HEK293 (cell line): Measurements from ENCODE around the gene DSCAM.
A peak's percentile ranks its signal among the peaks of the same experiment; 100 is the strongest.

Experiments used
- CTCF ChIA-PET: fragments of 350-600 bp; formaldehyde crosslinking; extraction: SDS; loops from one replicate; lab custom pipeline; 2021; ENCODE audit warnings: antibody characterized with exemption; lab: Yijun Ruan, JAX
- POLR2A ChIA-PET: fragments of 300-600 bp; formaldehyde crosslinking; extraction: SDS; loops from one replicate; lab custom pipeline; 2020; ENCODE audit warnings: antibody characterized with exemption, inconsistent platforms; lab: Yijun Ruan, JAX
- H3K27ac ChIP-seq: fragments of 200-500 bp; sonication (Bioruptor generic); 2 replicates; pipeline ENCODE4 v1.5.1; 2014; ENCODE audit warnings: low read depth, low read length, control low read depth, inconsistent platforms; ENCODE audit errors: extremely low read depth
- H3K36me3 ChIP-seq, 2 experiments: fragments of 200-500 bp in 1 of 2; sonication (Bioruptor generic) in 1 of 2; 1 replicate in 1 of 2; 2 replicates in 1 of 2; pipeline ENCODE4 v1.5.1; 2014 to 2017; ENCODE audit warnings: inconsistent platforms in 2 of 2, low read length in 2 of 2; ENCODE audit not compliant: control insufficient read depth in 2 of 2, insufficient read depth in 1 of 2
- H3K4me1 ChIP-seq: fragments of 200-500 bp; sonication (Bioruptor generic); 2 replicates; pipeline ENCODE4 v1.5.1; 2014; ENCODE audit warnings: mild to moderate bottlenecking, low read length, inconsistent platforms; ENCODE audit not compliant: control insufficient read depth, insufficient read depth
- H3K4me3 ChIP-seq: 2 replicates; pipeline ENCODE4 v1.5.1; 2011; ENCODE audit warnings: low read depth, mild to moderate bottlenecking, control low read depth, low read length, moderate library complexity
- H3K9me3 ChIP-seq: fragments of 200-500 bp; sonication (Bioruptor generic); 2 replicates; pipeline ENCODE4 v1.5.1; 2014; ENCODE audit warnings: low read depth, low read length, inconsistent platforms; ENCODE audit not compliant: control insufficient read depth, insufficient read depth
- BCL11A ChIP-seq: fragments of 450-650 bp; formaldehyde crosslinking; IDR thresholded peaks from 2 replicates; pipeline ENCODE4 v1.5.1; 2016; ENCODE audit warnings: low read depth, missing biosample characterization, missing genetic modification characterization
- KLF16 ChIP-seq: fragments of 450-650 bp; formaldehyde crosslinking; IDR thresholded peaks from 2 replicates; pipeline ENCODE4 v1.5.1; 2017; ENCODE audit warnings: missing biosample characterization, missing genetic modification characterization
- MEIS1 ChIP-seq: sonication (generic); formaldehyde crosslinking; IDR thresholded peaks from 2 replicates; pipeline ENCODE4 v1.8.1; 2022; ENCODE audit warnings: missing genetic modification reagents, mild to moderate bottlenecking, borderline replicate concordance
- RBAK ChIP-seq: fragments of 450-650 bp; formaldehyde crosslinking; IDR thresholded peaks from 2 replicates; pipeline ENCODE4 v1.5.1; 2016; ENCODE audit warnings: missing biosample characterization, missing genetic modification characterization
- SETDB1 ChIP-seq: IDR thresholded peaks from one replicate; pipeline ENCODE4 v1.6.1; 2017; ENCODE audit warnings: mild to moderate bottlenecking, low read length, moderate library complexity, mixed read lengths; ENCODE audit not compliant: insufficient read length
- ZFP37 ChIP-seq: fragments of 450-650 bp; formaldehyde crosslinking; IDR thresholded peaks from 2 replicates; pipeline ENCODE4 v1.5.1; 2016; ENCODE audit warnings: missing biosample characterization, missing genetic modification characterization
- ZNF140 ChIP-seq: fragments of 450-650 bp; formaldehyde crosslinking; IDR thresholded peaks from 2 replicates; pipeline ENCODE4 v1.5.1; 2016; ENCODE audit warnings: missing biosample characterization, missing genetic modification characterization
- ZNF433 ChIP-seq: fragments of 450-650 bp; formaldehyde crosslinking; IDR thresholded peaks from 2 replicates; pipeline ENCODE4 v1.5.1; 2016; ENCODE audit warnings: missing biosample characterization, missing genetic modification characterization, low read depth
- ZNF473 ChIP-seq: fragments of 450-650 bp; formaldehyde crosslinking; IDR thresholded peaks from 2 replicates; pipeline ENCODE4 v1.5.1; 2017; ENCODE audit warnings: missing biosample characterization, missing genetic modification characterization
- ZNF510 ChIP-seq: fragments of 450-650 bp; formaldehyde crosslinking; IDR thresholded peaks from 2 replicates; pipeline ENCODE4 v1.5.1; 2018; ENCODE audit warnings: mild to moderate bottlenecking, missing genetic modification characterization, missing biosample characterization; ENCODE audit not compliant: insufficient replicate concordance
- ZNF530 ChIP-seq: fragments of 450-650 bp; formaldehyde crosslinking; IDR thresholded peaks from 2 replicates; pipeline ENCODE4 v1.5.1; 2016; ENCODE audit warnings: low read depth, missing biosample characterization, missing genetic modification characterization
- ZNF629 ChIP-seq: fragments of 450-650 bp; formaldehyde crosslinking; IDR thresholded peaks from 2 replicates; pipeline ENCODE4 v1.5.1; 2017; ENCODE audit warnings: missing biosample characterization, missing genetic modification characterization
- ZNF76 ChIP-seq: fragments of 450-650 bp; formaldehyde crosslinking; IDR thresholded peaks from 2 replicates; pipeline ENCODE4; 2016; ENCODE audit warnings: low read depth, missing biosample characterization, missing genetic modification characterization, borderline replicate concordance
- ZNF785 ChIP-seq: fragments of 450-650 bp; formaldehyde crosslinking; IDR thresholded peaks from 2 replicates; pipeline ENCODE4 v1.5.1; 2016; ENCODE audit warnings: missing biosample characterization, missing genetic modification characterization
- TF ChIP-seq, protein P1 (sequence below): fragments of 450-650 bp; formaldehyde crosslinking; IDR thresholded peaks from 2 replicates; pipeline ENCODE4 v1.5.1; 2016; ENCODE audit warnings: missing biosample characterization, missing genetic modification characterization, low read depth
- TF ChIP-seq, protein P2 (sequence below): fragments of 450-650 bp; formaldehyde crosslinking; IDR thresholded peaks from 2 replicates; pipeline ENCODE4; 2016; ENCODE audit warnings: missing biosample characterization, missing genetic modification characterization
- TF ChIP-seq, protein P3 (sequence below): fragments of 450-650 bp; formaldehyde crosslinking; IDR thresholded peaks from 2 replicates; pipeline ENCODE4 v1.5.1; 2016; ENCODE audit warnings: missing biosample characterization, missing genetic modification characterization, borderline replicate concordance

DSCAM gene

DNA sequence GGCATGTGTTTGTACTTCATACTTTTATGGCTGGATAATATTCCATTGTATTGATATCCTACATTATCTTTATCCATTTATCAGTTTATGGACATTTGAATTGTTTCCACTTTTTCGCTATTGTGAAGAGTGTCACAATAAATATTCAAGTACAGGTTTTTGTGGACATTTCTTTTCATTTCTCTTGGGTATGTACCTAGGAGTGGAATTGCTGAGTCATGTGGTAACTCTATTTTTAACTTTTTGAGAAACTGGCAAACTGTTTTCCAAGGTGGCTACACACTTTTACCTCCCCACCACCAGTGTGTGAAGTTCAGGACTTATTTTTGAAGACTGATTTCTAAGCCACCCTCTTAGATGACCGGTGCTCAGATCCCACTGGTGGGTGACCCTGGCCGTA lies 39.0 kb upstream of the DSCAM start:
- no peak overlapping the region for H3K27ac ChIP-seq
- H3K4me3 ChIP-seq = no peak overlapping the region
- H3K4me1 ChIP-seq = no peaks in the 10 kb centered on the region
- TF ChIP-seq RBAK (tag by site-specific recombination) = no peak
- TF ChIP-seq ZNF140 (tag by site-specific recombination) = peak; percentile 27; the same call in 1 of the 2 replicates
- TF ChIP-seq ZNF530 (tag by site-specific recombination) = no peak
- no peak for TF ChIP-seq ZNF473 (tag by site-specific recombination)
- TF ChIP-seq, all 188 proteins: peak for 1
- Histone ChIP-seq H3K9me3 (no peaks in the 10 kb centered on the region), H3K36me3 (no peaks in the 10 kb centered on the region)
- CTCF ChIA-PET = no interaction called here
- POLR2A ChIA-PET = no interaction called here

DNA sequence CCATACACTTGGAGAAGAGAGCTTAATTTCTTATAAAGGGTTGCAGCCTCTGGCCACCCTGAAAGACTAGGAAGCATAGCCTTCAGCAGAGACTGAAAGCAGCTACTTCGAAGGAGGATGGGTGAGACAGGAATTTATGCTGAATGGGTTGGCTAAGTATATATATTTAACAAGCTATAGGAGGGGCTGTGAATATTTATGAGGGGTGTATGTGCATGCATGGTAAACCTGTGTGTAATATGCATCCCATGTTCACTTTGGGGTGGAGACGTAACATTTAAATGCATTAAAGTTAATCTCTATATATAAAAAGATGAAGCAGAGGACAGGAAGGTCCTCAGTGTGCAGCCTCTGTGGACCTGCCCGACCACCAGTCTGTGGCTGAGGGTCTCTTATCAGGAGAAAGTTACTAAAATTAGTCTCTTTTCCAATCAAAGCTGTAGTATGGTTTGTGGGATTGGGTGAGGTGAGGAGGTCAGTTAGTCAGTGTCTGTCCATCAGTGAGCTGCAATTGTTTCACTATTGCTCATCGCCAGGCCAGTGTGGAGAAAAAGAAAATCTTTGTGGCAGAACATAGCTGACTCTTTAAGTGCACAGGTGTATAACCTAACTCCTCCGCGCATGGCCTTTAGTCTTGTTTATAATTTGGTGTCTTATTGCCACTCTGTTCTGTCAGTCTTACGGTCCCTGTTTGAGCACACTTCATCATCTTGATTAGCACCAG lies 35.4 kb upstream of the DSCAM start:
- H3K4me3 ChIP-seq = no peak overlapping the region
- CTCF ChIA-PET = interaction anchor here (0.5 to 1.2 kb wide), 3 partner anchors 9 to 532 kb away, joined by 3 to 4 read pairs (median 3); no protein-coding TSS in a partner anchor
- TF ChIP-seq ZNF433 (tag by site-specific recombination) (no peak), ZNF76 (tag by site-specific recombination) (no peak), ZNF510 (no peak)
- TF ChIP-seq, all 188 proteins: peak for 0
- no peaks in the 10 kb centered on the region for H3K9me3 ChIP-seq
- H3K27ac ChIP-seq = no peak overlapping the region
- no peaks in the 10 kb centered on the region for H3K36me3 ChIP-seq
- POLR2A ChIA-PET = no interaction called here
- no peaks in the 10 kb centered on the region for H3K4me1 ChIP-seq

DNA sequence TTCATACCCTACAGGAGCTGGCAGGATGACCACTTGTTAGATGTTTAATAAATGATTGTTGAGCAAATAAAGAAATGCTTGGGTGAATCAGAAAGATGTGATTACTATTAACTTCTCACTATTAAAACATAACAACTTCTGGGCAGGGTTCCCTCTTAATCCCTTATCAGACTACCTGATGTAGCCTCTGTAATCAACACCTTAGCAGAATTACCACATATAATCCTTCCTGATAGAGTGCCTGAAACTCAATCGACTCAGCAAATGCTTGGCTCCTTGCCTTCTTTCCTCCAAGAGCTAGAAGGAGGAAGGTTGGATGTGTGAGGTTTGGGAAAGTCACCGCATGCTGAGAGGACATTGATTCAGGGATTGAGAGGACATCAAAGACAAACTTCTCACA lies 34.8 kb upstream of the DSCAM start:
- ChIA-PET POLR2A (no interaction called here), CTCF (interaction anchor here (0.6 to 1.2 kb wide), 2 partner anchors 10 to 532 kb away, joined by 3 read pairs; no protein-coding TSS in a partner anchor)
- H3K27ac ChIP-seq = no peak overlapping the region
- H3K9me3 ChIP-seq = no peaks in the 10 kb centered on the region
- no peaks in the 10 kb centered on the region for H3K36me3 ChIP-seq
- TF ChIP-seq ZFP37 (tag by site-specific recombination) (no peak), ZNF629 (tag by site-specific recombination) (no peak), KLF16 (no peak), BCL11A (no peak), MEIS1 (CRISPR knock-in tag) (no peak), ZNF785 (tag by site-specific recombination) (no peak)
- TF ChIP-seq, protein P1, sequence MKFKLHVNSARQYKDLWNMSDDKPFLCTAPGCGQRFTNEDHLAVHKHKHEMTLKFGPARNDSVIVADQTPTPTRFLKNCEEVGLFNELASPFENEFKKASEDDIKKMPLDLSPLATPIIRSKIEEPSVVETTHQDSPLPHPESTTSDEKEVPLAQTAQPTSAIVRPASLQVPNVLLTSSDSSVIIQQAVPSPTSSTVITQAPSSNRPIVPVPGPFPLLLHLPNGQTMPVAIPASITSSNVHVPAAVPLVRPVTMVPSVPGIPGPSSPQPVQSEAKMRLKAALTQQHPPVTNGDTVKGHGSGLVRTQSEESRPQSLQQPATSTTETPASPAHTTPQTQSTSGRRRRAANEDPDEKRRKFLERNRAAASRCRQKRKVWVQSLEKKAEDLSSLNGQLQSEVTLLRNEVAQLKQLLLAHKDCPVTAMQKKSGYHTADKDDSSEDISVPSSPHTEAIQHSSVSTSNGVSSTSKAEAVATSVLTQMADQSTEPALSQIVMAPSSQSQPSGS (tag by site-specific recombination) = no peak
- TF ChIP-seq, protein P2, sequence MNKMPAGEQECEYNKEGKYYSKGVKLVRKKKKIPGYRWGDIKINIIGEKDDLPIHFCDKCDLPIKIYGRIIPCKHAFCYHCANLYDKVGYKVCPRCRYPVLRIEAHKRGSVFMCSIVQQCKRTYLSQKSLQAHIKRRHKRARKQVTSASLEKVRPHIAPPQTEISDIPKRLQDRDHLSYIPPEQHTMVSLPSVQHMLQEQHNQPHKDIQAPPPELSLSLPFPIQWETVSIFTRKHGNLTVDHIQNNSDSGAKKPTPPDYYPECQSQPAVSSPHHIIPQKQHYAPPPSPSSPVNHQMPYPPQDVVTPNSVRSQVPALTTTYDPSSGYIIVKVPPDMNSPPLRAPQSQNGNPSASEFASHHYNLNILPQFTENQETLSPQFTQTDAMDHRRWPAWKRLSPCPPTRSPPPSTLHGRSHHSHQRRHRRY = no peak
- no peaks in the 10 kb centered on the region for H3K4me1 ChIP-seq
- no peak overlapping the region for H3K4me3 ChIP-seq

DNA sequence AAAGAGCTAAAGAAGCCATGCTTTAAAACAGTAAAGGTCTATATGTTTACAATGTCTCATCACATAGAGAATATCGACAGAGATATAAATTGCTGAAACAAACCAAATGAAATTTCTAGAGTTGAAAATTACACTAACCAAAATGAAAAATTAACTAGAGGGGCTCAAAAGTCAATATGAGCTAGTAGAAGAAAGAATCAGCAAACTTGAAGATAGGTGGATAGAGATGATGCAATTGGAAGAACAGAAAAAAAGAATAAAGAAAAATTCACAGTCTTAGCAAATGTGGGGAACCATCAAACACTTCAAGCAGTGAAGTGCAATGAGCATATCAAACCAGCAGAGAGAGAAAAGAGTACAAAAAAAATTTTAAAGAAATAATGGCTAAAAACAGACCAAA lies 24.1 kb upstream of the DSCAM start:
- Histone ChIP-seq H3K9me3 (no peaks in the 10 kb centered on the region), H3K27ac (no peak overlapping the region), H3K4me1 (no peaks in the 10 kb centered on the region), H3K36me3 (no peaks in the 10 kb centered on the region), H3K4me3 (no peak overlapping the region)
- TF ChIP-seq, protein P3, sequence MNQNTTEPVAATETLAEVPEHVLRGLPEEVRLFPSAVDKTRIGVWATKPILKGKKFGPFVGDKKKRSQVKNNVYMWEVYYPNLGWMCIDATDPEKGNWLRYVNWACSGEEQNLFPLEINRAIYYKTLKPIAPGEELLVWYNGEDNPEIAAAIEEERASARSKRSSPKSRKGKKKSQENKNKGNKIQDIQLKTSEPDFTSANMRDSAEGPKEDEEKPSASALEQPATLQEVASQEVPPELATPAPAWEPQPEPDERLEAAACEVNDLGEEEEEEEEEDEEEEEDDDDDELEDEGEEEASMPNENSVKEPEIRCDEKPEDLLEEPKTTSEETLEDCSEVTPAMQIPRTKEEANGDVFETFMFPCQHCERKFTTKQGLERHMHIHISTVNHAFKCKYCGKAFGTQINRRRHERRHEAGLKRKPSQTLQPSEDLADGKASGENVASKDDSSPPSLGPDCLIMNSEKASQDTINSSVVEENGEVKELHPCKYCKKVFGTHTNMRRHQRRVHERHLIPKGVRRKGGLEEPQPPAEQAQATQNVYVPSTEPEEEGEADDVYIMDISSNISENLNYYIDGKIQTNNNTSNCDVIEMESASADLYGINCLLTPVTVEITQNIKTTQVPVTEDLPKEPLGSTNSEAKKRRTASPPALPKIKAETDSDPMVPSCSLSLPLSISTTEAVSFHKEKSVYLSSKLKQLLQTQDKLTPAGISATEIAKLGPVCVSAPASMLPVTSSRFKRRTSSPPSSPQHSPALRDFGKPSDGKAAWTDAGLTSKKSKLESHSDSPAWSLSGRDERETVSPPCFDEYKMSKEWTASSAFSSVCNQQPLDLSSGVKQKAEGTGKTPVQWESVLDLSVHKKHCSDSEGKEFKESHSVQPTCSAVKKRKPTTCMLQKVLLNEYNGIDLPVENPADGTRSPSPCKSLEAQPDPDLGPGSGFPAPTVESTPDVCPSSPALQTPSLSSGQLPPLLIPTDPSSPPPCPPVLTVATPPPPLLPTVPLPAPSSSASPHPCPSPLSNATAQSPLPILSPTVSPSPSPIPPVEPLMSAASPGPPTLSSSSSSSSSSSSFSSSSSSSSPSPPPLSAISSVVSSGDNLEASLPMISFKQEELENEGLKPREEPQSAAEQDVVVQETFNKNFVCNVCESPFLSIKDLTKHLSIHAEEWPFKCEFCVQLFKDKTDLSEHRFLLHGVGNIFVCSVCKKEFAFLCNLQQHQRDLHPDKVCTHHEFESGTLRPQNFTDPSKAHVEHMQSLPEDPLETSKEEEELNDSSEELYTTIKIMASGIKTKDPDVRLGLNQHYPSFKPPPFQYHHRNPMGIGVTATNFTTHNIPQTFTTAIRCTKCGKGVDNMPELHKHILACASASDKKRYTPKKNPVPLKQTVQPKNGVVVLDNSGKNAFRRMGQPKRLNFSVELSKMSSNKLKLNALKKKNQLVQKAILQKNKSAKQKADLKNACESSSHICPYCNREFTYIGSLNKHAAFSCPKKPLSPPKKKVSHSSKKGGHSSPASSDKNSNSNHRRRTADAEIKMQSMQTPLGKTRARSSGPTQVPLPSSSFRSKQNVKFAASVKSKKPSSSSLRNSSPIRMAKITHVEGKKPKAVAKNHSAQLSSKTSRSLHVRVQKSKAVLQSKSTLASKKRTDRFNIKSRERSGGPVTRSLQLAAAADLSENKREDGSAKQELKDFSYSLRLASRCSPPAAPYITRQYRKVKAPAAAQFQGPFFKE (tag by site-specific recombination) = no peak
- TF ChIP-seq SETDB1 = peak; percentile 62
- CTCF ChIA-PET = interaction anchor here (0.6 to 1.2 kb wide), 2 partner anchors 263 to 727 kb away, joined by 4 to 6 read pairs; no protein-coding TSS in a partner anchor
- POLR2A ChIA-PET = no interaction called here
